Activated gamma-delta T cell treated with anti-CD3 and anti-CD28 coated beads, Interleukin-2, amount 50 U/mL, for 16 hours (primary cell): ENCODE measurements around the gene VPS4A.
"Not testable (repeated sequence)": the region's sequence is repeated elsewhere in the genome, so short reads cannot be mapped to it uniquely, and the experiment has no call there.

ENCODE experiments used
- DNase-seq: peaks from one replicate; pipeline ENCODE4 v3.0.0-alpha.2; 2020; ENCODE audit warnings: low read depth

VPS4A gene

DNA sequence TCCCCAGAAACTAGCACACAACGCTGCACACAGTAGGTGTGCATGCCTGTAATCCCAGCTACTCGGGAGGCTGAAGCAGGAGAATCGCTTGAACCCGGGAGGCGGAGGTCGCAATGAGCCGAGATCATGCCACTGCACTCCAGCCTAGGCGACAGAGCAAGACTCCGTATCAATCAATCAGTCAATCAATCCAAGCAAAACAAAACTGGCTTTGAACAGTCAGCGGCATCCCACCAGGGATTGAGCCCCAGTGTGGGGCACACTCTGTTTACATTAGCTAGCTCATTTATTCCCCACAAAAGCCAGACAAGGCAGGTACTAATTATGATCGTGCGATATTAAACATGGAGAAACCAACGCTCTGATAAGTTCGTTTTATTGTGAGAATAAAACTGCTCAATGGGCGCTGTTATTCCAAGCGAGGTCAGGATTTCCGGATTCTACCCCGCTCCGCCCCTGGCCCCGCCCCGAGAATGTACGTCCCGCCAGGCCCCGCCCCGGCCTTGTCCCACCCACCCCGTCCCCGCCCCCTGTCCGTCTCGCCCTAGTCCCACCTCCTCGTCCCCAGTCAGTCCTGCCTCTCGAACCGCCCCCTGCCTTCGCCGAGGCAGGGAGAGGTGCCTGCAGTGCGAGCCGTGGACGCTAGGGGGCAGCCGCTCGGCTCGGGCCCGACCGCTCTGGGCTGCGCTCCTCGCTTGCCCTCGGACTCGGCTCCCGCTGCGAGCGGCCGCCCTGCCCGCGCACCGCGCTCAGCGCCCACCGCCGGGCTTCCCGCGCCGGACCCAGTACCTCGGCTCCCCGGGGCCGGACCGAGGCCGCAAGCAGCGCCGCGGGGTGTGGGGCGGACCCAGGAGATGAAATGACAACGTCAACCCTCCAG is at the start of gene VPS4A:
TSS of gene VPS4A (plus strand) at position 698 of the 880 bp plus-strand sequence. CDS start at position 860, 162 bp downstream.
- peak; percentile 97 for DNase-seq

- no peak for DNase-seq
Observed at GRCh38 chr16:69266334-69267063, 44.7 kb upstream of the VPS4A start.

DNA sequence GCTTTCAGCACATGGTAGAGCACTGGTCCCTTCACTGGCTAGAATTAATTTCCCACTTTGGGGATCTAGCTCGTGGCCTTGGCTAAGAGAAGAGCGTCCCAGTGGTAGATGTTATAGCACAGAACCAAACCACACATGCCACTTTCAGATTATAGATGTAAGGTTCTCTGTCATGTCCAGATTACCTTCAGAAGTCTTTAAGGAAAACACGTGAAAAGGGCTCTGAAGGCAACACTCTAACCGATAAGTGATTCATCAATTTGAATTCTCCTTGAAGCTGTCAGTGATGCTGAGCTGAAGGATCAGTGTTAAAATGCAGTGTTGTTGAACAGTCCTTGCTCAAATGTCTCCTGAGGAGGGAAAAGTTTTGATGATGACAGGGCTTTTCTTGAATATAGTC is 43.5 kb upstream of the VPS4A start:
- DNase-seq, result no peak

DNA sequence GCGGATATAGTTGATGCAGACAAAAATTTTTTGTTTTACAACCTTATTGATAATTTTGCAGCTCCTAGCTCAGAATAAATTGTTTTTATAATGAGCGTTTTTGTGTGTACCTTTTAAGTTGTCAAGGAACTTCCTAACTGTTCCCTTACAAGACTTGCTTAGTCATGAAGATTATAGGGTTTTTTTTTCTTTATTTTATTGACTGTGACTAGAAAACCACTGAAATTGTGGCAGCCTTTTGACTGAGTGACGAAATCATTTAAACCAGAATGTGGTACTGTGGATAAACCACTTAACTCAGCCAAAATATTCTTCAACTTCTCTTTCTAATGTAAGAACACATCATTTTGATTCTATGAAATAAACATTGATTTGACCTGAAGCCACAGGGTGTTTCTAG is 40.8 kb upstream of the VPS4A start:
- no peak for DNase-seq

DNA sequence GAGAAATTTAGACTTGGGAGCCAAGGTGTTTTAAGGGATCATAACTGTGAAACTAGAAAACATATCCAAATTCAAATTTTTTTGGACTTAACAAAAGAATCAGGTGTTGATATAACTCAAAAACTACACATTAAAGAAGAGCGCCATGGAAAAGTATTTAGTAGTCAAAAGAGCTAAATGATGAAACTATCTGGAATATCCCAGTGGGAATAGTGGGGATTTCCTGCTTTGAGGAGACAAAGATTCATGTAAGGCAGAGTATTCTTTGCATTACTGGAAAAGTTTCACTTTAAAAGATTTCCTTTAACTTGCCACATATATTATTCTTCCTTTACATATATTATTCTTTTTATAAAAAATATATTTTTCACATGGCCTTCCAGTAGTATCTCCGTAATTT is 40.3 kb upstream of the VPS4A start:
- no peak for DNase-seq

DNA sequence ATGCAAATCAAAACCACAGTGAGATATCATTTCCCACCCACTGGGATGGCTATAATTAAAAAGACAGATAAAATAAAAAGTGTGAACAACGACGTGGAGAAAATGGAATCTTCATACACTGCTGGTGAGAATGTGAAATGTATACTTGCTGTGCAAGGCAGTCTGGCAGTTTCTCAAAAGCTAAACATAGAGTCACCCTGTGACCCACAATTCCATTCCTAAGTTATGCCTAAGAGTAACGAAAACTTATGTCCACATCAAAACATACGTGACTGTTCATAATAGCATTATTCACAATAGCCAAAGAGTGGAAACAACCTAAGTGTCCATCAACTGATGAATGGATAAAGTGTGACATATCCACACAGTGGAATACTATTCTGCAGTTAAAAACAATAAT is 38.1 kb upstream of the VPS4A start:
- DNase-seq, result no peak

DNA sequence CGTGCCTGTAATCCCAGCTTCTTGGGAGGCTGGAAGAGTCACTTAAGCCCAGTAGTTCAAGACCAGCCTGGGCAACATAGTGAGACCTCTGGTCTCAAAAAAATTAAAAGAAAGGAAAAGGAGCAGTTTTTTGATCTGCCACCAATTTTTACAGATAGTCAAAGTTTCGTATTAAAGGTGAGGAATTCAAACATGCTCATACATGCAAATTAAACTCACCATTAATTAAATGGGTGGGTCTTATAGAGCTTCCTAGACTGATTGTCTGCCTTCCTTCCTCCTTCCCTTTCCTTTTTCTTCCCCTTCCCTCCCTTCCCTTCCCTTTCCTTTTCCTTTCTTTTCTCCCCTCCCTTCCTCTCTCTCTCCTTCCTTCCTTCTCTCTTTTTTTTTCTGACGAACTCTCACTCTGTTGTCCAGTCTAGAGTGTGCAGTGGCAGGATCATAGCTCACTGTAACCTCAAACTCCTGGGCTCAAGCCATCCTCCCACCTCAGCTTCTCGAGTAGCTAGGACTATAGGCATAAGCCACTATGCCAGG is 36.4 kb upstream of the VPS4A start:
- no peak for DNase-seq

- no peak for DNase-seq
Observed at GRCh38 chr16:69276148-69277115, 34.7 kb upstream of the VPS4A start.

GRCh38 chr16:69277413-69277812 is 33.7 kb upstream of the VPS4A start:
- DNase-seq, result no peak

DNA sequence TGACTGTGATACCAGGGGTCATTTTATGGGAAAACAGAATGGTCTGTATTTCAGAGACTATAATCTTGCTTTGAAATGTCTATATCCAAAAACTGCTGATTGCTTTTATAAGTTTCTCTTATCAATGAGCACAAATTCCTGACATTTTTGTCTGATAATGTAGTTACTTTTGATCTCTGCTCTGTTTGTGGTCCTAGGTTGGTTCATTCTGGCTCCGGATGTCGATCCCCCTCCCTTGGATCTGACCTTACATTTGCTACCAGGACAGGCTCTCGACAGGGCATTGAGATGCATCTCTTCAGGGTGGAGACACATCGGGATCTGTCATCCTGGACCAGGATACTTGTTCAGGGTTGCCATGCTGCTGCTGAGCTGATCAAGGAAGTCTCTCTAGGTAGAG is 27.3 kb upstream of the VPS4A start:
- DNase-seq, result no peak

GRCh38 chr16:69285240-69285639 is 25.9 kb upstream of the VPS4A start:
- DNase-seq, result no peak

DNA sequence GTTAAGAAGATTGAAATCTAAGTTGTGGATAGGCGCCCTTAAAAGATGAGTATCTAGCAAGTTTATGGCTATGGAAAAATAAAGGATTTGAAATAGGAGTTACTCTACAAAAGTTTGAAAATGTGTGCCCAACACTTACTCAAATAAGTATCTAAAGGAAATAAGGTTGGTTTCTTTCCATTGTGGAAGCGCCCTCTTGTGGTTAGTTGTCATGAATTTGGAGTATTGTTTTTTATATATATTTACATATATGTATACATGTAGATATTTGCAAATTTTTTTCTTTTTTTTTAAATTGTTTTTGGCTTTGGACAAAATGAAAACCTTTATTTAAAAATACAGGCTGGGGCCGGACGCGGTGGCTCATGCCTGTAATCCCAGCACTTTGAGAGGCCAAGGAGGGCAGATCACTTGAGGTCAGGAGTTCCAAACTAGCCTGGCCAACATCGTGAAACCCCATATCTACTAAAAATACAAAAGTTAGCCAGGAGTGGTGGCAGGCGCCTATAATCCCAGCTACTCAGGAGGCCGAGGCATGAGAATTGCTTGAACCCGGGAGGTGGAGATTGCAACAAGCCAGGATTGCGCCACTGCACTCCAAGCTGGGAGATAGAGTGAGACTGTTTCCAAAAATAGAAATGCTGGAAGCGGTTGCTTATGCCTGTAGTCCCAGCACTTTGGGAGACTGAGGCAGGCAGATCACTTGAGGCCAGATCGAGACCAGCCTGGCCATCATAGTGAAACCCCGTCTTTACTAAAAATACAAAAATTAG is 24.0 kb upstream of the VPS4A start:
- peak; percentile 20 for DNase-seq

GRCh38 chr16:69291657-69292056 is 19.5 kb upstream of the VPS4A start:
- not testable (repeated sequence) for DNase-seq

DNA sequence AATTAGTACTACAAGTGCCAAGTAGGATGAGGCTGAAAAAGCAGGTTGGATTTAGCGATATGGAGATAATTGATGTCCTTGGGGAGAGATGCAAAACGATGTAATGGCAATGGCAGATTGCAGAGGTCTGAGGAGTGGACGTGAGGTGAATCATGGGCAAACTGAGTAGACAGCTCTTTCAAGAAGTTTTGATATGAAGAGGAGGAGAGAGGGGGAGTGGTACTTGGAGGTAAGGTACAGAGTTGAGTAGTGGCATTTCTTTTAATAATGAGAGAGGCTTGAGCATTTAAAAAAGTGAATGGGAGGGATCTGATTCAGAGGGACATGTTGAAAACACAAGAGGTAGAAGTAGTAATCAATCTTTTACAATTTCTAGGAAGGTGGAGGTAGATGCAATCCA is 17.7 kb upstream of the VPS4A start:
- DNase-seq, result no peak

DNA sequence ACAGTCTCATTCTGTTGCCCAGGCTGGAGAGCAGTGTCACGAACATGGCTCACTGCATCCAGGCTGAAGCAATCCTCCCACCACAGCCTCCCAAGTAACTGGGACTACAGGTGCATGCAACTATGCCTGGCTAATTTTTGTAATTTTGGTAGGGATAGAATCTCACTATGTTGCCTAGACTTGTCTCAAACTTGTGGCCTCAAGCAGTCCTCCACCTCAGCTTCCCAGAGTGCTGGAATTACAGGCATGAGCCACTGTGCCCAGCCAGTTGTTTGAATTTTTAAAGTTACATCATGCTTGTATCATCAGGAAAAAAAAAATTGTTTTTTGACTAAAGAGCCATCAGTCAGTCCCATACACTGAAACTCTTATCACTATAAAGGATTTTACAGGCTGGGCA is 17.1 kb upstream of the VPS4A start:
- DNase-seq, result no peak

DNA sequence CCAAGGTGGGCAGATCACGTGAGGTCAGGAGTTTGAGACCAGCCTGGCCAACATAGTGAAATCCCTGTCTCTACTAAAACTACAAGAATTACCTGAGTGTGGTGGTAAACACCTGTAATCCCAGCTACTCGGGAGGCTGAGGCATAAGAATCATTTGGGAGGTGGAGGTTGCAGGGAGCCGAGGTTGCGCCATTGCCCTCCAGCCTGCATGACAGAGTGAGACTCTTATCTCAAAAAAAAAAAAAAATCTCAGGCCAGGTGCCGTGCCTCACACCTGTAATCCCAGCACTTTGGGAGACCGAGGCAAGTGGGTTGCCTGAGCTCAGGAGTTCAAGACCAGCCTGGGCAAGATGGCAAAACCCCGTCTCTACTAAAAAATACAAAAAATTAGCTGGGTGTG is 14.4 kb upstream of the VPS4A start:
- not testable (repeated sequence) for DNase-seq

DNA sequence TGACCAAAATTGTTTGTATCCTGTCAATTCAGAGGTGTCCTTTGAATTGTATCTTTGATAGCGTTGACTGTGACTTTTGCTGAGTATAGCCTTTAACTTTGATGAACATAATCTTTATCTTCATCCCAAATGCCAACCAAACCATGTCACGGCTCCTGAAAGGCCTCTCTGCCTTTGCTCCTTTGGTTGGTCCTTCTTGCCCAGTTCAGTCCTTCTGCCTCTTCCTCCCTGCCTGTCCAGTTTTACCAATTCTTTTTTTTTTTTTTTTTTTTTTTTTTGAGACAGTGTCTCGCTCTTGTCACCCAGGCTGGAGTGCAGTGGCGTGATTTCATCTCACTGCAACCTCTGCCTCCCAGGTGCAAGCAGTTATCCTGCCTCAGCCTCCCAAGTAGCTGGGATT is 12.9 kb upstream of the VPS4A start:
- DNase-seq, result no peak

GRCh38 chr16:69301187-69301586 is 10.0 kb upstream of the VPS4A start:
- DNase-seq, result no peak

DNA sequence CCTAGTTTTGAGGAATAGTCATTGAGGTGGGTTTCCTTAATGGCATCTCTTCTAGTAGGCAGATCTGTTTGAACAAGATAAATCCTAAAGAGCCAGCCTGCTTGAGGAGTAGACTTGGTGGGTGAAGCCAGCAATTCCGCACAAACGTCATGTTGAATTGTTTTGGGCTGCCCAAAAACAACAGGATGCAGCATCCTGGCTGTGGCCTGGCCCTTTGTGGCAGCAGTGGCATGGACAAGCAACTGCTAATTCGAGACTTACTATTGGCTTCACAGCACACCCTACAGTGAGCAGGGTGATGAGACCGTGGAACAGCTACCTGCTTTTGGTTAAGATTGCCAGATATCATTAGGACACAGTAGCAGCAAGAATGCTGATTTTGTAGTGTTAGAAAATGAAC is 9.3 kb upstream of the VPS4A start:
- no peak for DNase-seq

GRCh38 chr16:69302301-69302700 is 8.8 kb upstream of the VPS4A start:
- no peak for DNase-seq

DNA sequence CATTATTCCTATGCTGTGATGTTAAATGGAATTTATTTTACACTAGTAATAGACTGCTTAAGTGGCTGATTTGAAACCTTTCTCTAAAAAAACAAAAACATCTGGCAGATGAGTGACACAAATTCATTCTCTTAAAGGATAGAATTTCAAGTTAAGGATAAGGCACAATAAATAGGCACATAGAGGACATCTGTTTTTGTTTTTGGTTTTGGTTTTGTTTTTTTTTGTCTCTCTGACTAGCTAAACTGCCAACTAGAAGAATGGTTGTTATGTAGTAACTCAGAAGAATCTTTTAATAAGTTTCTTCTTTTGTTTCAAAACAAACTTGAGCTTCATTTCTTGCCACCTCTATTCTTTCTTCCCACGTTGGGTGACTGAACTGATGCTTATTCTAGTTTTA is 5.1 kb upstream of the VPS4A start:
- no peak for DNase-seq
